ENCODE results near the gene PYGB.
"Not testable (repeated sequence)": the region's sequence is repeated elsewhere in the genome, so short reads cannot be mapped to it uniquely, and the experiment has no call there.

The PYGB gene

GRCh38 chr20:25314497-25315417 is 66.9 kb downstream of the PYGB start:
- DNase-seq (ENCODE audit: low read depth): no peak

- no peak for DNase-seq (ENCODE audit: low read depth)
These were observed 67.7 kb downstream of the PYGB start for GRCh38 chr20:25315418-25316210.

- DNase-seq (ENCODE audit: low read depth): no peak
These were observed 68.8 kb downstream of the PYGB start for GRCh38 chr20:25316506-25317190.

GRCh38 chr20:25317351-25318075 is 69.6 kb downstream of the PYGB start:
- no peak for DNase-seq (ENCODE audit: low read depth)

- no peak for DNase-seq (ENCODE audit: low read depth)
These were observed 70.8 kb downstream of the PYGB start for GRCh38 chr20:25318471-25319240.

- DNase-seq (ENCODE audit: low read depth): no peak
These were observed 71.6 kb downstream of the PYGB start for GRCh38 chr20:25319241-25320034.

- DNase-seq (ENCODE audit: low read depth): peak; percentile 75
These were observed 72.3 kb downstream of the PYGB start for GRCh38 chr20:25320035-25320800.

- DNase-seq (ENCODE audit: low read depth): no peak
These were observed 73.5 kb downstream of the PYGB start for GRCh38 chr20:25321262-25321831.

GRCh38 chr20:25321991-25322390 is 74.1 kb downstream of the PYGB start:
- no peak for DNase-seq (ENCODE audit: low read depth)

GRCh38 chr20:25323496-25324246 is 75.8 kb downstream of the PYGB start:
- no peak for DNase-seq (ENCODE audit: low read depth)

- no peak for DNase-seq (ENCODE audit: low read depth)
These were observed 76.5 kb downstream of the PYGB start for GRCh38 chr20:25324412-25324811.

- no peak for DNase-seq (ENCODE audit: low read depth)
These were observed 77.2 kb downstream of the PYGB start for GRCh38 chr20:25325073-25325472.

- no peak for DNase-seq (ENCODE audit: low read depth)
These were observed 78.1 kb downstream of the PYGB start for GRCh38 chr20:25325997-25326396.

- no peak for DNase-seq (ENCODE audit: low read depth)
These were observed 79.8 kb downstream of the PYGB start for GRCh38 chr20:25327521-25328235.

GRCh38 chr20:25328954-25329498 is 81.1 kb downstream of the PYGB start:
- DNase-seq (ENCODE audit: low read depth): no peak

GRCh38 chr20:25334972-25335371 is 87.1 kb downstream of the PYGB start:
- DNase-seq (ENCODE audit: low read depth): not testable (repeated sequence)
